Lung (tissue), 12 donors: Measurements from ENCODE around the gene APBB2. TPM values are rescaled to one million over a fixed set of nuclear protein-coding genes. Genes with fewer than 3 reads are reported as not detected.
"Not testable (repeated sequence)": the region's sequence is repeated elsewhere in the genome, so short reads cannot be mapped to it uniquely, and the experiment has no call there.

Experiments used
- ATAC-seq: fragments of 200-7000 bp; cut with Tn5 transposase; one replicate; pipeline ENCODE4 v1.9.1; 2020; ENCODE audit warnings: moderate number of reproducible peaks; ENCODE audit not compliant: insufficient read depth, low FRiP score
- DNase-seq, 3 donors: peaks; one replicate each; pipeline ENCODE4 v3.0.0-alpha.2; 2013 to 2017
- H3K27ac ChIP-seq, 2 donors: one replicate each; pipeline ENCODE4 v1.5.1; 2013; ENCODE audit warnings: mild to moderate bottlenecking in 2 of 2, moderate library complexity in 2 of 2, control low read depth in 1 of 2, inconsistent platforms in 1 of 2, low read depth in 1 of 2, low read length in 1 of 2
- H3K27me3 ChIP-seq, 3 donors: one replicate each; pipeline ENCODE4 v1.5.1; 2013; ENCODE audit warnings: low read length in 2 of 3; ENCODE audit not compliant: control insufficient read depth in 3 of 3, insufficient read depth in 3 of 3
- H3K36me3 ChIP-seq, 4 donors: one replicate each; pipeline ENCODE4 v1.5.1; 2013; ENCODE audit warnings: low read length in 4 of 4, mild to moderate bottlenecking in 1 of 4, moderate library complexity in 1 of 4; ENCODE audit not compliant: control insufficient read depth in 4 of 4, insufficient read depth in 4 of 4
- H3K4me1 ChIP-seq, 5 donors: one replicate each; pipeline ENCODE4 v1.5.1; 2013; ENCODE audit warnings: low read length in 5 of 5, mild to moderate bottlenecking in 2 of 5, moderate library complexity in 1 of 5; ENCODE audit not compliant: control insufficient read depth in 5 of 5, insufficient read depth in 5 of 5
- H3K4me3 ChIP-seq: one replicate; pipeline ENCODE4 v1.5.1; 2013; ENCODE audit warnings: mild to moderate bottlenecking, control low read depth, moderate library complexity
- H3K9ac ChIP-seq, 2 donors: one replicate each; pipeline ENCODE4 v1.5.1; 2013; ENCODE audit warnings: low read length in 2 of 2, control low read depth in 1 of 2; ENCODE audit not compliant: insufficient read depth in 1 of 2
- H3K9me3 ChIP-seq, 4 donors: one replicate each; pipeline ENCODE4 v1.5.1; 2013; ENCODE audit warnings: low read length in 3 of 4, mild to moderate bottlenecking in 1 of 4, moderate library complexity in 1 of 4; ENCODE audit not compliant: control insufficient read depth in 4 of 4, insufficient read depth in 3 of 4
- CTCF ChIP-seq: IDR thresholded peaks from 2 replicates; pipeline ENCODE4 v1.5.1; 2012; ENCODE audit warnings: mild to moderate bottlenecking; ENCODE audit errors: control extremely low read depth, extremely low read depth
- WGBS, 2 donors: extraction: QIAGEN DNeasy Blood & Tissue Kit; methylation state at CpG; one replicate each; pipeline ENCODE4 v1.1.7; 2013; 5-methylcytosine and 5-hydroxymethylcytosine counted together
- polyA plus RNA-seq, 2 donors: library from polyadenylated mRNA; stranded (reverse); fragments of 200-250 nt; gene quantifications; one replicate each; pipeline ENCODE4 v1.2.1, GENCODE V29; 2013
- total RNA-seq, 2 donors: library from RNA; depleted of rRNA in 1 of 2; stranded (reverse); fragments of >200 nt in 1 of 2; gene quantifications; one replicate each; pipeline ENCODE4 v1.2.1, GENCODE V29; 2014 to 2021
- donor health status: control.
- donor health status: control.
- donor health status: Bipolar disorder and iron deficiency.
- donor health status: healthy.
- donor health status: DM: yes; HTN: yes; CAD: no.

APBB2 gene
- total and polyA plus RNA-seq, 4 donors = 13.3 to 99.0 (median 40.4) TPM

- Histone ChIP-seq H3K9ac (no peak overlapping the region), H3K27me3 (no peaks in the 10 kb centered on the region), H3K36me3 (no peaks in the 10 kb centered on the region), H3K9me3 (peaks cover 0 to 2% (median 0%) of the 10 kb centered on the region in 4 donors), H3K4me3 (no peak overlapping the region), H3K4me1 (peaks cover 5 to 15% (median 5%) of the 10 kb centered on the region in 5 donors), H3K27ac (no peak overlapping the region)
- WGBS, 2 donors = 66 to 79% methylated on average over 6 of the region's 6 CpGs
- no peak for TF ChIP-seq CTCF
- ATAC-seq (no peak), DNase-seq (no peak)
Observed at GRCh38 chr4:41154010-41154813, 60.1 kb downstream of the APBB2 start.

DNA sequence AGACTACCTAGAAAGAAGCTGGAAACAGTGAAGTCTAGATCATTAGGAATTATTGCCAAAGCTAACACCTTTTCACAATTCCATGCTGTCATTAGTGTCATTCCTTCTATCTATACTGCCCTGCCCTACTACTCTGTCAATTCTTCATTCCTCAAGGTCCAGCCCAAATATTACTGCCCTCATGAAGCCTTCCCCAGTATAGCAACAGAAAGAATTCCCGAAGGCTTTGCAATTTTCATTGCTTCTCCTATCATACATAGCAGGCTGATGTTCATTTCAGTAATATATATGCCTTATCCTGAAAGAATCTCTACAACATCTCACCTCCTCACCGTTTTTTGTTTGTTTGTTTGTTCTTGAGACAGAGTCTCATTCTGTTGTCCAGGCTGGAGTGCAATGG is 63.9 kb downstream of the APBB2 start:
- Histone ChIP-seq H3K27me3 (no peaks in the 10 kb centered on the region), H3K36me3 (no peaks in the 10 kb centered on the region), H3K4me3 (no peak overlapping the region), H3K27ac (no peak overlapping the region), H3K9ac (no peak overlapping the region), H3K9me3 (no peaks in the 10 kb centered on the region), H3K4me1 (peaks cover 2 to 17% (median 4%) of the 10 kb centered on the region in 5 donors)
- 78 to 84% methylated on average over 2 of the region's 2 CpGs for WGBS, 2 donors
- DNase-seq (no peak), ATAC-seq (no peak)
- TF ChIP-seq CTCF = no peak

DNA sequence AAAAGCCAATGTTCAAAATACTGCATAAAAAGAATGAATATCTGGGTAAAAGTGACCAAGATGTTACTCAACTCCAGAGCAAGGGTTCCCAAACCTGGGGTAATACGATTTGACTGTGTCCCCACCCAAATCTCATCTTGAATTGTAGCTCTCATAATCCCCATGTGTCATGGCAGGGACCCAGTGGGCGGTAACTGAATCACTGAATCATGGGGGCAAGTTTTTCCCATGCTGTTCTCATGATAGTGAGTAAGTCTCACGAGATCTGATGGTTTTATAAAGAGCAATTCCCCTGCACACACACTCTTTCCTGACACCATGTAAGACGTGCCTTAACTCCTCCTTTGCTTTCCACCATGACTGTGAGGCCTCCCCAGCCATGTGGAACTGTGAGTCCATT is 64.8 kb downstream of the APBB2 start:
- H3K4me3 ChIP-seq, DNase-seq, ATAC-seq, H3K27me3 ChIP-seq, H3K9me3 ChIP-seq, H3K27ac ChIP-seq, H3K9ac ChIP-seq, H3K36me3 ChIP-seq: not testable (repeated sequence)
- H3K4me1 ChIP-seq = peaks cover 0 to 13% (median 5%) of the 10 kb centered on the region in 5 donors
- WGBS, 2 donors = 92 to 94% methylated on average over 4 of the region's 4 CpGs

DNA sequence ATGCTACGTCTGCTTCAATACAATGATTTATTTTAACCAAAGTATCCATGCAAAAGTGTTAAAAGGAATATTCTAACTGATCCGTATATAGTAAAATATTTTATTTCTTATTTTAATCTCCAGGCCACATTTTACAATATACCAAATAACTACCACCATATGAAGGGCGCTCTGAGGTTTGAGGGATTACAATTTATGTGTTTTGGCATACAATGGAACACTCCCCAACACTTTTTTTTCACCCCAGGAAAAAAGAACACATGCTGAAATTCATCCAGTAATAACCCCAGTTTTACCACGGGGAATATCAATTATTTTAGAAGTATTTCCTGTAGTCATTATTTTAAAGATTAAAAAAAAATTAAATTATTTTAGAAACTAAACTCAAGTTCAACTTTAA is 65.4 kb downstream of the APBB2 start:
- Histone ChIP-seq H3K36me3 (no peaks in the 10 kb centered on the region), H3K4me1 (peaks cover 0 to 17% (median 6%) of the 10 kb centered on the region in 5 donors), H3K9ac (no peak overlapping the region), H3K4me3 (no peak overlapping the region), H3K9me3 (no peaks in the 10 kb centered on the region), H3K27me3 (no peaks in the 10 kb centered on the region), H3K27ac (no peak overlapping the region)
- DNase-seq = no peak
- no peak for ATAC-seq
- whole genome bisulfite sequencing, 2 donors = 83 to 88% methylated on average over 4 of the region's 4 CpGs
- TF ChIP-seq CTCF = no peak
